Measurements from ENCODE around the gene NLGN1.
"Not testable (repeated sequence)": the region's sequence is repeated elsewhere in the genome, so short reads cannot be mapped to it uniquely, and the experiment has no call there.

The NLGN1 gene

GRCh38 chr3:173429076-173429475 is 31.5 kb downstream of the NLGN1 start:
- no peak overlapping the region for H3K4me3 ChIP-seq (ENCODE audit: control insufficient read depth, low read depth, low read length)
- DNase-seq (ENCODE audit: low read depth) = no peak
- no peak for TF ChIP-seq CTCF (conservative IDR thresholded peaks at IDR 0.05; ENCODE audit: control insufficient read depth, insufficient read depth, low read depth, low read length)

GRCh38 chr3:173429527-173429926 is 32.0 kb downstream of the NLGN1 start:
- no peak overlapping the region for H3K4me3 ChIP-seq (ENCODE audit: control insufficient read depth, low read depth, low read length)
- no peak for DNase-seq (ENCODE audit: low read depth)
- no peak for TF ChIP-seq CTCF (conservative IDR thresholded peaks at IDR 0.05; ENCODE audit: control insufficient read depth, insufficient read depth, low read depth, low read length)

DNA sequence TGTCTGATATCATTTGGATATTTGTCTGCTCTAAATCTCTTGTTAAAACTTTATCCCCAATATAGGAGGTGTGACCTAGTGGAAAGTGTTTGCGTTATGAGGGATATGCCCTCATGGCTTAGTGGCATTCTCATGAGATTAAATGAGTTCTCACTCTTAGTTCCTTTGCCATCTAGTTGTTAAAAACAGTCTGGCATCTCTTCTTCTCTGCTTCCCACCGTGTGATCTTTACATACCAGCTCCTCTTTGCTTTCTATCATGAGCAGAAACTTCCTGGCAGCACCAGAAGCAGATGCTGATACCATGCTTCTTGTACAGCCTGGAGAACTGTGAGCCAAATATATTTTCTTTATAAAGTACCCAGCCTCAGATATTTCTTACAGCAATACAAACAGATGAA is 33.0 kb downstream of the NLGN1 start:
- no peak for DNase-seq (ENCODE audit: low read depth)
- H3K4me3 ChIP-seq (ENCODE audit: control insufficient read depth, low read depth, low read length) = no peak overlapping the region
- no peak for TF ChIP-seq CTCF (conservative IDR thresholded peaks at IDR 0.05; ENCODE audit: control insufficient read depth, insufficient read depth, low read depth, low read length)

DNA sequence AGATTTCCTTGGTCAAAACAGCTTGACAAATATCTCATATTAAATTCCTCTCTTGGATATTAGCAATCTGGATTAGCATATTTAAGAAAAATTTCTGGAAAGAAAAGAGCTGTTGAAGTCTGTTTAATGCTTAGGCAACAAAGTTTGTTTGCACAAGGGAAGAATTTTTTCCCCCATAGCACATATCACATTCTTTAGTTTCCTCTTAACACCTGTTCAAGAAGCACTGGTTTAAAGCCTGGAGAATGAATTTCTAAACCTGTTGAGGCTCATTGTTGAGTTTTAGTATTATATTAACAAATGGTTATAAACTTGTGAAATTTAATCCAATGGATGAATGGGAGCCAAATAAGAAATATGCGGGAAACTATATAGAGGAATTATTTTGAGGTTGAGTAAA is 41.5 kb downstream of the NLGN1 start:
- DNase-seq (ENCODE audit: low read depth) = no peak
- no peak overlapping the region for H3K4me3 ChIP-seq (ENCODE audit: control insufficient read depth, low read depth, low read length)
- no peak for TF ChIP-seq CTCF (conservative IDR thresholded peaks at IDR 0.05; ENCODE audit: control insufficient read depth, insufficient read depth, low read depth, low read length)

DNA sequence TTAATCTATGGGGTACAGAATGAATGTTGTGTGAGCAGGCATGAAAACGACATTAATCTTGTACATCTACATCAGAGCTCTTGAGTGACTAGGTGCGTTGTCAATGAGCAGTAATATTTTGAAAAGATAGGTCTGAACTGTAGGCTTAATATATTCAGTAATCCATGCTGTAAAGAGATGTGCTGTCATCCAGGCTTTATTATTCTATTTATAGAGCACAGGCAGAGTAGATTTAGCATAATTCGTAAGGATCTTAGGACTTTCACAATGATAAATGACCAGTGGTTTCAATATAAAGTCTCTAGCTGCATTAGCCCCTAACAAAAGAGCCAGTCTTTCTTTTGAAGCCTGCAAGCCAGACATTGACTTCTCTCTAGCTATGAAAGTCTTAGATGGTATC is 43.0 kb downstream of the NLGN1 start:
- TF ChIP-seq CTCF (conservative IDR thresholded peaks at IDR 0.05; ENCODE audit: control insufficient read depth, insufficient read depth, low read depth, low read length) = no peak
- no peak overlapping the region for H3K4me3 ChIP-seq (ENCODE audit: control insufficient read depth, low read depth, low read length)
- DNase-seq (ENCODE audit: low read depth) = no peak

- DNase-seq (ENCODE audit: low read depth); H3K4me3 ChIP-seq (ENCODE audit: control insufficient read depth, low read depth, low read length): not testable (repeated sequence)
These were observed 54.0 kb downstream of the NLGN1 start for GRCh38 chr3:173451561-173451960.

- no peak for DNase-seq (ENCODE audit: low read depth)
- no peak for TF ChIP-seq CTCF (conservative IDR thresholded peaks at IDR 0.05; ENCODE audit: control insufficient read depth, insufficient read depth, low read depth, low read length)
- no peak overlapping the region for H3K4me3 ChIP-seq (ENCODE audit: control insufficient read depth, low read depth, low read length)
These were observed 65.7 kb downstream of the NLGN1 start for GRCh38 chr3:173463250-173463649.
